KMS-11 (cell line): ENCODE measurements around the gene CDCA8.
"Not testable (repeated sequence)": the region's sequence is repeated elsewhere in the genome, so short reads cannot be mapped to it uniquely, and the experiment has no call there.

Source experiments
- H2AFZ ChIP-seq: fragments of 200-600 bp; sonication (generic); 2 replicates; pipeline ENCODE4 v1.6.1; 2016; ENCODE audit warnings: antibody characterized with exemption, mixed run types, low read depth
- H3K27ac ChIP-seq: fragments of 200-600 bp; sonication (generic); 2 replicates; pipeline ENCODE4 v1.6.1; 2016; ENCODE audit warnings: mild to moderate bottlenecking, mixed run types
- H3K27me3 ChIP-seq: fragments of 200-600 bp; sonication (generic); 2 replicates; pipeline ENCODE4 v1.6.1; 2017; ENCODE audit warnings: mild to moderate bottlenecking, low read depth, mixed run types, moderate library complexity; ENCODE audit not compliant: insufficient read depth
- H3K36me3 ChIP-seq: fragments of 200-600 bp; sonication (generic); 2 replicates; pipeline ENCODE4 v1.6.1; 2017; ENCODE audit warnings: mild to moderate bottlenecking, mixed run types; ENCODE audit not compliant: insufficient read depth
- H3K4me1 ChIP-seq: fragments of 200-600 bp; sonication (generic); 2 replicates; pipeline ENCODE4 v1.6.1; 2016; ENCODE audit warnings: mild to moderate bottlenecking, low read depth, mixed run types; ENCODE audit not compliant: poor library complexity, severe bottlenecking
- H3K4me2 ChIP-seq: fragments of 200-600 bp; sonication (generic); 2 replicates; pipeline ENCODE4 v1.7.0; 2016; ENCODE audit warnings: mild to moderate bottlenecking, mixed run types
- H3K4me3 ChIP-seq: fragments of 200-600 bp; sonication (generic); IDR thresholded peaks from 2 replicates; pipeline ENCODE4 v1.6.1; 2017; ENCODE audit warnings: low read depth, low read length, mixed read lengths; ENCODE audit not compliant: insufficient read depth
- H3K79me2 ChIP-seq: fragments of 200-600 bp; sonication (generic); 2 replicates; pipeline ENCODE4 v1.6.1; 2016; ENCODE audit warnings: low read depth, mixed run types; ENCODE audit not compliant: insufficient read depth
- H3K9ac ChIP-seq: fragments of 200-600 bp; sonication (generic); 2 replicates; pipeline ENCODE4 v1.6.1; 2016; ENCODE audit warnings: mild to moderate bottlenecking, mixed run types
- H4K20me1 ChIP-seq: fragments of 200-600 bp; sonication (generic); 2 replicates; pipeline ENCODE4 v1.6.1; 2016; ENCODE audit warnings: mild to moderate bottlenecking, mixed run types; ENCODE audit not compliant: insufficient read depth
- CTCF ChIP-seq: fragments of 200-600 bp; sonication (generic); conservative IDR thresholded peaks from 2 replicates; pipeline ENCODE4 v1.6.1; 2017; ENCODE audit warnings: low read depth, mild to moderate bottlenecking, antibody characterized with exemption, low read length, moderate library complexity, mixed read lengths

Gene CDCA8

GRCh38 chr1:37731312-37732019, 39.1 kb downstream of the CDCA8 start:
- Histone ChIP-seq H3K9ac (no peak overlapping the region), H3K4me2 (no peak overlapping the region), H3K36me3 (no peaks in the 10 kb centered on the region), H3K4me3 (no peak overlapping the region), H3K27me3 (no peaks in the 10 kb centered on the region; the same call in 1 of the 2 replicates), H4K20me1 (no peaks in the 10 kb centered on the region), H2AFZ (no peak overlapping the region), H3K4me1 (no peaks in the 10 kb centered on the region), H3K27ac (no peak overlapping the region), H3K79me2 (no peaks in the 10 kb centered on the region)
- no peak for TF ChIP-seq CTCF

- no peak overlapping the region for H2AFZ ChIP-seq
- TF ChIP-seq CTCF: no peak
- no peaks in the 10 kb centered on the region for H3K36me3 ChIP-seq
- H3K4me1 ChIP-seq: no peaks in the 10 kb centered on the region
- H3K27me3 ChIP-seq: no peaks in the 10 kb centered on the region; the same call in 1 of the 2 replicates
- H4K20me1 ChIP-seq: no peaks in the 10 kb centered on the region
- H3K9ac ChIP-seq: no peak overlapping the region
- H3K27ac ChIP-seq: no peak overlapping the region
- H3K4me3 ChIP-seq: no peak overlapping the region
- no peak overlapping the region for H3K4me2 ChIP-seq
- H3K79me2 ChIP-seq: no peaks in the 10 kb centered on the region
Observed at GRCh38 chr1:37732111-37732780, 39.9 kb downstream of the CDCA8 start.

GRCh38 chr1:37734629-37735591, 42.6 kb downstream of the CDCA8 start:
- no peak for TF ChIP-seq CTCF
- H2AFZ ChIP-seq: no peak overlapping the region
- no peak overlapping the region for H3K27ac ChIP-seq
- no peak overlapping the region for H3K4me2 ChIP-seq
- no peaks in the 10 kb centered on the region for H3K36me3 ChIP-seq
- no peaks in the 10 kb centered on the region for H4K20me1 ChIP-seq
- no peak overlapping the region for H3K9ac ChIP-seq
- H3K79me2 ChIP-seq: no peaks in the 10 kb centered on the region
- peaks cover 7% of the 10 kb centered on the region for H3K4me1 ChIP-seq
- no peaks in the 10 kb centered on the region for H3K27me3 ChIP-seq
- H3K4me3 ChIP-seq: no peak overlapping the region

- not testable (repeated sequence) for H3K79me2 ChIP-seq, H3K36me3 ChIP-seq, H4K20me1 ChIP-seq, H3K4me1 ChIP-seq, H3K27ac ChIP-seq, H3K27me3 ChIP-seq, H3K9ac ChIP-seq, H2AFZ ChIP-seq, H3K4me3 ChIP-seq, H3K4me2 ChIP-seq
Observed at GRCh38 chr1:37737975-37738374, 45.7 kb downstream of the CDCA8 start.

GRCh38 chr1:37738619-37739018, 46.3 kb downstream of the CDCA8 start:
- H3K9ac ChIP-seq, H3K27me3 ChIP-seq, H2AFZ ChIP-seq, H3K36me3 ChIP-seq, H3K4me3 ChIP-seq, H3K4me1 ChIP-seq, H3K4me2 ChIP-seq, H3K27ac ChIP-seq, H4K20me1 ChIP-seq, H3K79me2 ChIP-seq: not testable (repeated sequence)
